Activated B cell treated with CpG ODN at 0.5 μM for 24 hours (primary cell): ENCODE results near the gene CCND3. TPM values are rescaled to one million over a fixed set of nuclear protein-coding genes. Genes with fewer than 3 reads are reported as not detected.

Experiments used
- ATAC-seq: fragments of 200-7000 bp; cut with Tn5 transposase; one replicate; pipeline ENCODE4 v1.10.0; 2021; ENCODE audit warnings: low read depth, mild to moderate bottlenecking, moderate library complexity
- CTCF ChIA-PET: fragments of 350-600 bp; sonication (Branson Sonifier 250); formaldehyde crosslinking; loops from one replicate; lab custom pipeline; 2021; ENCODE audit warnings: antibody characterized with exemption; lab: Charles Lee
- POLR2A ChIA-PET: fragments of 350-600 bp; sonication (Branson Sonifier 250); formaldehyde crosslinking; loops from one replicate; lab custom pipeline; 2021; ENCODE audit warnings: antibody characterized with exemption; lab: Charles Lee
- DNase-seq: peaks from one replicate; pipeline ENCODE4 v3.0.0; 2022
- H3K27ac Mint-ChIP-seq: one replicate; pipeline ENCODE4 v1.8.0; 2020; ENCODE audit warnings: mixed read lengths
- H3K27me3 Mint-ChIP-seq: one replicate; pipeline ENCODE4 v1.8.0; 2021; ENCODE audit warnings: mixed read lengths
- H3K36me3 Mint-ChIP-seq: one replicate; pipeline ENCODE4 v1.8.0; 2021; ENCODE audit warnings: low read depth, mixed read lengths
- H3K4me1 Mint-ChIP-seq: one replicate; pipeline ENCODE4 v1.8.0; 2021; ENCODE audit warnings: mixed read lengths
- H3K4me3 Mint-ChIP-seq: one replicate; pipeline ENCODE4 v1.8.0; 2020; ENCODE audit warnings: mild to moderate bottlenecking, mixed read lengths
- H3K9me3 Mint-ChIP-seq: one replicate; pipeline ENCODE4 v1.8.0; 2020; ENCODE audit warnings: mixed read lengths
- CTCF ChIP-seq: fragments of 200-600 bp; IDR thresholded peaks from one replicate; pipeline ENCODE4 v1.8.0; 2022; ENCODE audit warnings: antibody characterized with exemption, mild to moderate bottlenecking
- intact Hi-C: fragments of 100-400 bp; cut with micrococcal nuclease; formaldehyde crosslinking; loops from one replicate; pipeline ENCODE4 v1.15.1; 2024
- total RNA-seq: library from RNA; stranded (reverse); gene quantifications from 2 replicates; pipeline ENCODE4 v1.2.3, GENCODE V29; 2022

The CCND3 gene
- total RNA-seq, 1 donor from 2014 or later = 75.2 TPM

DNA sequence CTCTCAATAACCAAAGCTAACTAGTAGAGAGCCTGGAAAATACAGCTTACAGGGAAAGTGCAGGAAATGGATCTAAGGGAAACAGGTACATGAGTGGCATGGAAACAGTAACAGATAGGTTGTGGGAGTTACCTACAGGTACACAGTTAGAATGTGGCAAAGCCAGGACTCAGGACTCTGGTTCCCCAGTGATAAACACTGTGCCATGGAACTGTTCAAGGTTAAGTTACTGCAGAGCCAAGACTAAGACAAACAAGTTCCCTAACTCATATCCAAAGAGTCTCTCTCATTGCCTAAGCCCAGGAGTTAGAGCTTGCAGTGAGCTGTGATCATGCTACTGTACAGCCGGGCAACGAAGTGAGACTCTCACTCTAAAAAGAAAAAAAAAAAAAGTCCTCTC is 27.3 kb downstream of the CCND3 start:
- POLR2A ChIA-PET = no interaction called here
- H3K4me1 Mint-ChIP-seq = peaks cover 6% of the 10 kb centered on the region
- no peak overlapping the region for H3K4me3 Mint-ChIP-seq
- ATAC-seq (no peak), DNase-seq (no peak)
- peaks cover 57% of the 10 kb centered on the region for H3K36me3 Mint-ChIP-seq
- H3K27me3 Mint-ChIP-seq = no peaks in the 10 kb centered on the region
- CTCF ChIA-PET = interaction anchor here (0.7 to 1.7 kb wide), 2 partner anchors 131 to 297 kb away, joined by 4 to 5 read pairs; no protein-coding TSS in a partner anchor
- no peak for TF ChIP-seq CTCF
- intact Hi-C loops = no loop called here
- no peaks in the 10 kb centered on the region for H3K9me3 Mint-ChIP-seq
- H3K27ac Mint-ChIP-seq = no peak overlapping the region

DNA sequence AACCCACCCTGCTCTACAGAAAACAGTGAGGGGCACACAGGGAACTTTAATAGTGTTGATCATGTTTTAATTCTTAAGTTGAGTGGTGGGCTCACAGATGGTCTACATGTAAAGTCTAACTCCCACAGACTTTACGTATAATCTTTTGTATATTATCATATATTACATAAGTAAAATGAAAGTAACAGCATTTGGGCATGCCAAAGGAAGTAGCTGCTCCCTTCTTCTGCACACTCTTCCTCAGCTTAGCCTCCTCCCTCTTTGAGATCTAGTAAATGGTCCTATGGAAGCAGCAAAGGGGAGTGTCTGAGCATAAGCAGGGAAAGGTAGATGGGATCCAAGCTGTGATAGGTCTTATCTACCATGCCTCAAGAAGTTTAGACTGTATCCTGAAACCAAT is 31.9 kb downstream of the CCND3 start:
- POLR2A ChIA-PET = no interaction called here
- intact Hi-C loops = no loop called here
- Mint-ChIP-seq H3K27me3 (no peaks in the 10 kb centered on the region), H3K36me3 (peaks cover 80% of the 10 kb centered on the region), H3K4me3 (no peak overlapping the region), H3K4me1 (peaks cover 2% of the 10 kb centered on the region), H3K27ac (no peak overlapping the region), H3K9me3 (no peaks in the 10 kb centered on the region)
- DNase-seq (no peak), ATAC-seq (no peak)
- CTCF ChIA-PET = no interaction called here
- no peak for TF ChIP-seq CTCF

DNA sequence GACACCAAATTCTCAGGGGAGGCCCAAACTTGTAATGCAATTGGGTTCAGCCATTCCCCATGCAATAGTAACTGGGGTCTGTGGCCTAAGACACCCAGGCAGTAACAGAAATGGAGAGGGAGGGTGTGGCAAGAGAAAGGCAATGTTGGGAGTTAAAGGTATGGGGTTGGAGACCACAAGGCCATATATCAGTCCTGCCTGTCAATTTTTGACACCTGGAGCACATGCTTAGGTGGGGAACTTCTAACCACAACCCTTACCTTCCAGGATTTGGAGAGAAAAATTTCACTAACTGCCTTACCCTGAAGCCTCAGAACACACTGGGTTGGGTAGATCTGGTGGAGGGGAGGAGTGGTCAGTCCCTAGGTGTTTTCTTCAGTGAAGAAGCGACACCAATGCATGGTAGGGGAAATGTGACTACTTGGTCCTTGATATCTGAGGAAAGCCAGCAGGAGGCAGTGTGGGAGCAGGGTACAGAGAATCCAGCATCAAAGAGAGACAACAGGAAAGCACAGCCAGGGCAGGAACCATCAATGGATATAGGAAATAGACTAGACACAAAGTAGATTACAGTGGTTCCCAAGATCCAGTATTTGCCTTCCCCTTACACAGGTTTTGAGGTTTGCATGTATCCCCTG is 39.6 kb downstream of the CCND3 start:
- POLR2A ChIA-PET = no interaction called here
- Mint-ChIP-seq H3K27me3 (no peaks in the 10 kb centered on the region), H3K27ac (no peak overlapping the region), H3K4me3 (no peak overlapping the region), H3K4me1 (no peaks in the 10 kb centered on the region), H3K36me3 (peaks cover 32% of the 10 kb centered on the region), H3K9me3 (no peaks in the 10 kb centered on the region)
- intact Hi-C loops = loop anchor here (1.0 kb wide), 1 partner anchor 142 kb away; no protein-coding TSS in a partner anchor
- ATAC-seq = peak; percentile 37
- DNase-seq = no peak
- TF ChIP-seq CTCF = no peak
- CTCF ChIA-PET = interaction anchor here (0.8 to 2.0 kb wide), 4 partner anchors 37 to 142 kb away, joined by 3 to 12 read pairs (median 5); no protein-coding TSS in a partner anchor

DNA sequence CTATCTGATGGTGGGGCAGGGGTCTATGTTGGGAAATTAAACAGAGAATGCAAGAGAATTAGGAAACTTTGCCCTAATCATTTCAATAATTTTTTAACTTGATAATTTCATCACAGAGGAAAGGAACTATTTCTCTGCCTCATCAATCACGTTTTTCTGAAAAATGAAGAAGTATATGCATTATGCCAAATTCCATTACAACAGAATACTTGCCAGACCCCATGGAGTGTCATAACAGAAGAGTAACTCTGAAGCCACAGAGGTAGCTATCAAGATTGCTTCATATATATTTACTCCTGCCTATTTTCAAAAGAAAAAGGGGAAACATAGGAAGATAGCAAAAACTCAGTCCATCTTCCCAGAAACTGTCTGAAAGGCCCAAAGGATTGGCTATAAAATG is 40.7 kb downstream of the CCND3 start:
- ChIA-PET CTCF (interaction anchor here (0.7 to 0.8 kb wide), 2 partner anchors 141 to 143 kb away, joined by 3 read pairs; no protein-coding TSS in a partner anchor), POLR2A (interaction anchor here (0.7 kb wide), 1 partner anchor 149 kb away, joined by 3 read pairs; the partner anchor contains the start of gene TAF8)
- no peaks in the 10 kb centered on the region for H3K27me3 Mint-ChIP-seq
- intact Hi-C loops = no loop called here
- ATAC-seq (no peak), DNase-seq (no peak)
- no peak overlapping the region for H3K27ac Mint-ChIP-seq
- peaks cover 22% of the 10 kb centered on the region for H3K36me3 Mint-ChIP-seq
- H3K9me3 Mint-ChIP-seq = no peaks in the 10 kb centered on the region
- no peak overlapping the region for H3K4me3 Mint-ChIP-seq
- H3K4me1 Mint-ChIP-seq = peaks cover 10% of the 10 kb centered on the region
- no peak for TF ChIP-seq CTCF

DNA sequence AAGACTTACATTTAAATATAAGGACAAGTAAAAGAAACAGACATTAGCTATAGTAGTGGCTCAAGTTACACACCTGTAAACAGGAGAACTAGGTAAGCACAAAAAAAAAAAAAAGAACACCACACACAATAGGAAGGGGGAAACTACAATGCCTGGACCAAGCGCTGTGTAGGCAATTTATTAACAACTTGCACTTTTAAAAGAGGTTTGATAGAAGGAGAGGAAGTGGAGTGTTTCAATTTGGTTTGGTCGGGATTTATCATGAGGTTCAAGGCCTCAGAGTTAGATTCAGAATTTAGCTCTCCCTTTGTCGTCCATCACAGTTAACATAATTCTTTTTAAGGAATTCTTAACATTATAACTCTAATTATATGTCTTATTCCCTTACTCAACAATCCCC is 45.3 kb downstream of the CCND3 start:
- no peak overlapping the region for H3K4me3 Mint-ChIP-seq
- H3K27ac Mint-ChIP-seq = peak overlapping the region; percentile 95
- TF ChIP-seq CTCF = no peak
- peaks cover 14% of the 10 kb centered on the region for H3K4me1 Mint-ChIP-seq
- intact Hi-C loops = loop anchor here (5.0 kb wide), 2 partner anchors 131 to 1876 kb away; partner anchors contain the start of gene VEGFA
- ATAC-seq (no peak), DNase-seq (no peak)
- POLR2A ChIA-PET = interaction anchor here (0.5 to 5.5 kb wide), 20 partner anchors 10 to 1675 kb away, joined by 3 to 60 read pairs (median 6); partner anchors contain the start of genes BYSL, CCND3, MED20 and TAF8
- H3K9me3 Mint-ChIP-seq = no peaks in the 10 kb centered on the region
- peaks cover 8% of the 10 kb centered on the region for H3K36me3 Mint-ChIP-seq
- no peaks in the 10 kb centered on the region for H3K27me3 Mint-ChIP-seq
- CTCF ChIA-PET = interaction anchor here (1.1 to 3.0 kb wide), 6 partner anchors 25 to 148 kb away, joined by 3 to 21 read pairs (median 6); partner anchors contain the start of genes BYSL, MED20 and TOMM6
